Astrocyte of the cerebellum (primary cell): ENCODE data around the gene NDE1.

ENCODE experiments used
- DNase-seq: peaks from one replicate; pipeline ENCODE4 v3.0.0-alpha.2; 2011; ENCODE audit warnings: low read depth
- H3K4me3 ChIP-seq: 2 replicates; pipeline ENCODE4 v1.5.1; 2011; ENCODE audit warnings: mild to moderate bottlenecking, low read depth, low read length, moderate library complexity
- in situ Hi-C: cut with HindIII; loops from 2 replicates; pipeline ENCODE4 v1.10.0; 2017; ENCODE audit warnings: low sequenced_read_pairs
- TF ChIP-seq, protein P1 (sequence below): IDR thresholded peaks from 2 replicates; pipeline ENCODE4 v1.5.1; 2012; ENCODE audit warnings: low read length, low read depth, moderate library complexity, mild to moderate bottlenecking; ENCODE audit errors: missing control alignments

Gene NDE1

DNA sequence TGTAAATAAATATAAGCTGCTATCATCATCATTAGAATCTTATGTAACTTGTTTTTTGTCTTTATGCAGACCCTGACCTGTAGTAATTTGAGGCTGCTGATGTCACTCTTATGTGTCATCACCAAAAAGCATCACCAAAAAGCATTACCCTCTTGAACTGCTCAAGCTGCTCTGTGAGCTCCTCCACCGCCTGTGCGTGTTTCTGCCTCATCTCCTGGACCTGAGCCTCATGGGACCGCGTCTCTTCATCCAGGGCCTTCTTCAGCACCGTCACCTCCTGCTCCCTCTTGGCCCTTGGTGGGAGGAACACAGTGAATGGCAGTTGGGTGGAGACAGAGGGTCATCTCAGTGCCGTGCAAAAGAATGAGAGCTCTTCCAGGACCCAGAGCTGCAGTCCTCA is 82.4 kb downstream of the NDE1 start:
- H3K4me3 ChIP-seq: no peak overlapping the region
- no peak for DNase-seq
- in situ Hi-C loops: loop anchor here (5.0 kb wide), 1 partner anchor 50 kb away; no protein-coding TSS in a partner anchor
- TF ChIP-seq, protein P1, sequence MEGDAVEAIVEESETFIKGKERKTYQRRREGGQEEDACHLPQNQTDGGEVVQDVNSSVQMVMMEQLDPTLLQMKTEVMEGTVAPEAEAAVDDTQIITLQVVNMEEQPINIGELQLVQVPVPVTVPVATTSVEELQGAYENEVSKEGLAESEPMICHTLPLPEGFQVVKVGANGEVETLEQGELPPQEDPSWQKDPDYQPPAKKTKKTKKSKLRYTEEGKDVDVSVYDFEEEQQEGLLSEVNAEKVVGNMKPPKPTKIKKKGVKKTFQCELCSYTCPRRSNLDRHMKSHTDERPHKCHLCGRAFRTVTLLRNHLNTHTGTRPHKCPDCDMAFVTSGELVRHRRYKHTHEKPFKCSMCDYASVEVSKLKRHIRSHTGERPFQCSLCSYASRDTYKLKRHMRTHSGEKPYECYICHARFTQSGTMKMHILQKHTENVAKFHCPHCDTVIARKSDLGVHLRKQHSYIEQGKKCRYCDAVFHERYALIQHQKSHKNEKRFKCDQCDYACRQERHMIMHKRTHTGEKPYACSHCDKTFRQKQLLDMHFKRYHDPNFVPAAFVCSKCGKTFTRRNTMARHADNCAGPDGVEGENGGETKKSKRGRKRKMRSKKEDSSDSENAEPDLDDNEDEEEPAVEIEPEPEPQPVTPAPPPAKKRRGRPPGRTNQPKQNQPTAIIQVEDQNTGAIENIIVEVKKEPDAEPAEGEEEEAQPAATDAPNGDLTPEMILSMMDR: no peak

DNA sequence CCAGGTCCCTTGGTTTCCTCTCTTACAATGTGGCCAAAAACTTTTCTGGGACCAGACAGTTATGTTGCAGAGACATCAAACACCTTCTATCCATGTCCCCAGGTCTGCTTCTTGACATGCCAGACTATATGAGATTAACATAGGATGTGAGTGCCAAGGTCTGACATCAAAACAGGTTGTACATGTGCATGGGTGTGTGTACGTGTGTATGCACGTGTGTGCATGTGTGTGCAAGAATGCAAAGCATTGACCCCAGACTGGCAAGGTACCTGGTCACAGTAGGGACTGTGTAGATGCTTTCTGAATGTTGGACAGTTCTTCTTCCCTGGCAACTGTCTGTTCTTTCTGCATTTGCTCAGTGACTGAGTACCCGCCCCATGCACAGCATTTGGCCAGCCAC is 85.6 kb downstream of the NDE1 start:
- in situ Hi-C loops: no loop called here

DNA sequence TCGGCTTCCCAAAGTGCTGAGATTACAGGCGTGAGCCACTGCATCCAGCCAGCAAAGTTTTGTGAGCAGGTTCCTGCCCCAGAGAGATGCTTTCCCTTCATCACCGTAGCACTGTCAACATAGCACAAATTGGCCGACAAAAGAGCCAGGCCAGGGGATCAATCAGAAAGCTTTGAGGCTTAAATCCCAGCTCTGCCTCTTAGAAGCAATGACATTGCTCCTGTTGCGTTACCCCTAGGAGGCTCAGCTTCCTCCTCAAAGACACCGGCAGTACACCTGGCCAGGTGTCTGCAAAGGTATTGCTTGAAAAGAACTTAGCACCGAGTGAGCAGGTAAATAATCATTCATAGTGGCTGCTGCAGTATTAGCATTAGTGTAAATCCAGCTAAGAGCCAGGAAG is 86.5 kb downstream of the NDE1 start:
- DNase-seq: no peak
- no peak overlapping the region for H3K4me3 ChIP-seq
- TF ChIP-seq, protein P1: no peak
- in situ Hi-C loops: no loop called here

More for the DNA sequence above, 85.6 kb downstream of the NDE1 start:
- TF ChIP-seq, protein P1: no peak
- no peak for DNase-seq
- no peak overlapping the region for H3K4me3 ChIP-seq

GRCh38 chr16:15737140-15737644 is 87.1 kb downstream of the NDE1 start:
- in situ Hi-C loops: no loop called here
- TF ChIP-seq, protein P1: no peak
- H3K4me3 ChIP-seq: no peak overlapping the region
- no peak for DNase-seq

- in situ Hi-C loops: no loop called here
Measured at GRCh38 chr16:15739464-15739863, 89.4 kb downstream of the NDE1 start.

GRCh38 chr16:15739950-15740349 is 89.9 kb downstream of the NDE1 start:
- in situ Hi-C loops: no loop called here
- TF ChIP-seq, protein P1: no peak

More at GRCh38 chr16:15739464-15739863, 89.4 kb downstream of the NDE1 start:
- TF ChIP-seq, protein P1: no peak
- no peak for DNase-seq
- H3K4me3 ChIP-seq: no peak overlapping the region

More at GRCh38 chr16:15739950-15740349, 89.9 kb downstream of the NDE1 start:
- DNase-seq: no peak
- H3K4me3 ChIP-seq: no peak overlapping the region
